HG03280 (cell line): ENCODE data around the gene ADARB2.

Experiments
- ATAC-seq: cut with Tn5 transposase; IDR thresholded peaks from one replicate; pipeline ENCODE4 v1.9.1; 2021; ENCODE audit warnings: mild to moderate bottlenecking, moderate library complexity; ENCODE audit not compliant: unreplicated experiment

ADARB2 gene

DNA sequence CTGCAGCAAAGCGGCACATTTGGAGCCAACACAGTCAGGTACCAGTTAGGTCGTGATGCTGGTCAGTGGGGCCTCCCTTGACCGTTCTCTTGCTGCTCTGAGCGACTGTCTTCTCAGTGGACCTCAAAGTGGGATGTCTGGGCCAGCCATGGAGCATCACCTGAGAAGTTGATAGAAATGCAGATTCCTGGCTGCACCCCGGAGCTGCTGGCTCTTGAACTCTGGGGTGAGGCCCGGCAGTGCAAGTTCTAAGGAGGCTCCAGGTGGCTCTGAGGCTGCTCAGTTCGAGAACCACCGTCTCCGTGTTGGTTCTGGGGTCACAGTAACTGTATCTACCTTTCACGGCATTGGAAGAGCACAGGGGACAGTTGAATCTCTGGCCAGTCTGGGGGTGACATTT is 533.6 kb downstream of the ADARB2 start:
- ATAC-seq: no peak

GRCh38 chr10:1203216-1203615 is 534.1 kb downstream of the ADARB2 start:
- ATAC-seq: no peak

GRCh38 chr10:1202343-1202742 is 535.0 kb downstream of the ADARB2 start:
- no peak for ATAC-seq

DNA sequence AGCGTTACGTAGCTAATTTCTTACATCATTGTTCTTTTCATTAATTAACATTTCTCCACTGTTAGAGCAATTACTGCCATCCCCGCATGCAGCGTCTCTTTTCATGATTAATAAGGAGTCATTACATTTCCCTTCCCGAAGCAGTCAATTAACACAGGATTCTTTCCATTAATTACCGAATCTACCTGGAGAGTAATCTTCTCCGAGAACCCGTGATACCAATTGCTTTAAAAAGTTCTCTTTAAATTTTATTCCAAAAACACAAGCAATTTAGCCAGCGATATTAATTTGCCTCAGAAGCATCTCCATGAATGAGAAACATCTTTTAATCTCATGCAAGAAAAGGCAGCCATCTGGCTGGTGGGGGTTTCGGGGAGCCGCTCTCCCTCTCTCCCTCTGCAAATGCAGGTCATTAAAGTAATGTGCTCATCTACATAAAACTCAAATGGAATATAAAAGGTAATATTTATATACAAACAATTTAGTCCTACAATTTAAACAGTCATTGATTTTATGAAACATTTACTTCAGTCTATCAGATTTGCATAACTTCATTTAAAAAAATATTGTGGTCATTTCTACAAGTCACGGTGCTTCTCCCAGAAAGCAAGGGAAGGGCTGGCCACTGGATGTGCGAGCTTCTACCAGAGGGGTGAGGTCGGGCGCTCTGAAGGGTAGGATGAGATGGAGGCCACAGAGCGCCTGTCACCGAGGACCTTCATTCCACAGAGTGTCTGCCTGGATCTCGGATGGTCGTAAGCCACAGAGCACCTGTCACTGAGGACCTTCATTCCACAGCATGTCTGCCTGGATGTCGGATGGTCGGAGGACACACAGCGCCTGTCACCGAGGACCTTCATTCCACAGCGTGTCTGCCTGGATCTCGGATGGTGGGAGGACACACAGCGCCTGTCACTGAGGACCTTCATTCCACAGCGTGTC is 536.2 kb downstream of the ADARB2 start:
- ATAC-seq: no peak

- no peak for ATAC-seq
Measured at GRCh38 chr10:1199897-1200721, 537.2 kb downstream of the ADARB2 start.

DNA sequence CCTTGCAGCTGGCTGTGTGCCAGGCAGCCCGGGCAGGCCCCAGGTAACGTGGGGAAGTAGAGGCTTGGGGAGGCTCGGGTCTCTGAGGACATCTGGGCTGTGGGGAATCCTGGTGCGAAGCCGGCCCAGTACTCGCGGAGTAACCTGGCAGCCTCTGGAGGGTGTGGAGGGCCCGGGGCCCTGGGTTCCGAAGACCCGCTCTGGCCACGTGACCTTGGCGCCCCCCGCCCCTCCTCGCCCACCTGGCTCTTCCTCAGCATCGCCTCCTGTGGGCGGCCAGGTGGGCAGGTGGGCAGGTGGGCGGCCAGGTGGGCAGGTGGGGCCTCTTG is 538.0 kb downstream of the ADARB2 start:
- no peak for ATAC-seq

DNA sequence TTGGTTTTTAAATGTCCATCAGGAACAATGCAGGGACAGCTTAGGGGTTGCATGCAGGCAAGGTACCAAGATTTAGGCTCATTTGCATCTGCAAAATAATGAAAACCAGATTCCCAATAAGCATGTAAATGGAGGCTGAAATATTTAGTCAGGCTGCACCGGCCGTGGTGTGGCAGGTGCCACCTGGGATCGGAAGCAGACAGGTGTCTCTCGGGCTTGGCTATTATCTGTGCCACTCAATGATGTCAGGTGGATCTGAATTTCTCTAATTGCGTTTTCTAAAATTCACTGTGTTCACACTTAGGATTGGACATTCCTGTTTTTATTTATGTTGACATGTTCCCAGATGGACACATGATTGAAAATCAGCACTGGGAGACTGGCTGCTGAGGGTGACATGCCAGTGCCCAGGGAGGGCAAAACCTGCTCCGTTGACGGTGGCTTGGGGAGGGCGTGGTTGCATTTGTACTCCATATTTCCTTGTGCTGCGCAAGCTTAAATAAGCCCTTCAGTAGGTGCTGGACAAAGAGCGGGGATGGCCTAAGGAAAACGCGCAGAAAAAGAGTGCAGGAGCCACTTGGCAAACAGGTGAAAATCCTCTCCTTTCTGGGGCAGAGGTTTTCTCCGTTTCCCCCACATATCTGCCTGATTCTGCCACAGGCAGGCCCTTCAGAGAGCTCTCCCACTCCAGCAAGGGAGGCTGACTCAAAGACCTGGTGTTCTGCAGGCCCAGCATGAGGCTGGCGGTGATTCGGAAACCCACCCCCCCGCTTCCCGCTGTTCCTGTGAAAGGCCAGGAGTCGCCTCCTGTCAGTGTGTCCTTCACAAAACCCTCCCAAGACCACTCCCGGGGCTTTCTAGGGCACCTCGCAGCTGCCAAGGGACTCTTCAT is 538.6 kb downstream of the ADARB2 start:
- no peak for ATAC-seq

- ATAC-seq: no peak
Measured at GRCh38 chr10:1197384-1197783, 539.9 kb downstream of the ADARB2 start.

GRCh38 chr10:1196656-1197055 is 540.7 kb downstream of the ADARB2 start:
- ATAC-seq: no peak

GRCh38 chr10:1195828-1196227 is 541.5 kb downstream of the ADARB2 start:
- no peak for ATAC-seq

DNA sequence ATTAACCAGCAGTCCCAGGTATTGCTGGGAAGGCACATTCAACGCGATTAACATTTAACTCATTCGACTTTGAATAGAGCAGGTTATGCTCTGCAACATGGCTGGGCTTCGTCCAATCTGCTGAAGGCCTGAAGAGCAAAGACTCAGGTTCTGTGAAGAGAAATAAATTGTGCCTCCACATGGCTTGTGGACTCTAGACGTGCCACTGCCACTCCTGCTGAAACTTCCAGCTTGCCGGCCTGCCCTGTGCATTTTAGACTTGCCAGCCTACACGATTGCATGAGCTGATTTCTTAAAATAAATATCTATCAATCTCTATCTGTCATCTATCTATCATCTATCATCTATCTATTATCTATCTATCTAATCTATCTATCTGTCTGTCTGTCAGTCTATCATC is 543.2 kb downstream of the ADARB2 start:
- no peak for ATAC-seq

- ATAC-seq: no peak
Measured at GRCh38 chr10:1193561-1193960, 543.8 kb downstream of the ADARB2 start.

- no peak for ATAC-seq
Measured at GRCh38 chr10:1191752-1192151, 545.6 kb downstream of the ADARB2 start.

- no peak for ATAC-seq
Measured at GRCh38 chr10:1190791-1191490, 546.4 kb downstream of the ADARB2 start.

- no peak for ATAC-seq
Measured at GRCh38 chr10:1190052-1190395, 547.3 kb downstream of the ADARB2 start.

DNA sequence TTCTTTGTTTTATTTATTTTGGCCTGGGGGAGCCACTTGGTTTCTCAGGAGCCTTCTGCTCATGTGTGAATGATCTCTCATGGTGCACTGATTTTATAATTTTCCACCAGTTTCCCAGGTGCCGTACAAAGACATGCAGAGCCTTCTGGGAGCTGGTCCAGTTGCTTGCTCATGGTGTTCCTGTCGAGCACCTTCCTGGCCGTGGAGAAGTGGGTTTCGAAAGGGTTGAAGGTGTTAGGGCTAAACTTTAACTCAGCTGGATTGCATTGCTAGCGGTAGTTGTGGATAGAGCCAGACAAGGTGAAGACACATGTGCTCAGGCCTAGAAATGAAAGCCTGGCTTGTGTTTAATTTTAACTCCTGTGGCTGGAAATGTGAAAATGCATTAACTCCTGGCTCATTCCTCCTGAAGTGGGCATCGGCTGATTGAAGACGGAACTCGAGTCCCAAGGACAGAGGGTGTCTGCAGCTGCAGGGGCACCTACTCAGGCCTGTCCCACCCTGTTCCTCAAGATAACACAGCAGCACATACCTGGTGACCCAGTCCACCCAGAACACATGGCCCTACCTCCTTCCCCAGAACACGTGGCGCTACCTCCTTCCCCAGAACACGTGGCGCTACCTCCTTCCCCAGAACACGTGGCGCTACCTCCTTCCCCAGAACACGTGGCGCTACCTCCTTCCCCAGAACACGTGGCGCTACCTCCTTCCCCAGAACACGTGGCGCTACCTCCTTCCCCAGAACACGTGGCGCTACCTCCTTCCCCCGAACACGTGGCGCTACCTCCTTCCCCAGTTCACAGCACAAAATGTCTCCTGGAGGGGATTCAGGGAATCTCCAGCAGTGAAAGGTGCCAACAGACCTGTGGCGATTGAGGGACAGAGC is 547.9 kb downstream of the ADARB2 start:
- no peak for ATAC-seq

DNA sequence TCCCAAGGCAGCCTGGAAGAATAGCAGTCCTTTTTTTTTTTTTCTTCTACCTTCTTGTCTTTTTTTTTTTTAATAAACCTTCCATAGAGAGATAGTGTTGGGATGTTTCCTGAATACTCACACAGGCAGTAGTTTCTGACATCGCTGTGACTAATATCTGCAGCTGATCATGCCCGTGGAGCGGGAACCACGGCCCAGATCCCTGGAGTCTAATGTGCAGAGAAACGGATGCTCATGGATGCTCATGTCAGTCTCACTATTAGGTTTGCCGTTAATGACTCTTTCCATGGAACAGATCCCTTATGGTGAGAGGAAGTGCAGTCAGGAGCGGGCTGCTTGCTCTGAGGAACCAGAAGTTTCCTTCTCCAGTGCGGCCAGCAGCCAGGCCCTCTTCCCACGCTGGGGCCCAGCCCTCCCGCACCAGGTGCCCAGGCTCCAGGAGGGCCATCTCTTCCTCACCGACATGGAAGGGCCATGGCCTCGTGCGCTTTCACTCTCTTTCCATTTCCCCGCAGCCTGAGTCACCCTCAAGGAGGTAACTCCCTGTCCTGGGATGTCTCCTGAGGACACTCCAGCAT is 548.7 kb downstream of the ADARB2 start:
- ATAC-seq: no peak

GRCh38 chr10:1187855-1188557 is 549.3 kb downstream of the ADARB2 start:
- ATAC-seq: no peak
